SU-DHL-6 (cell line): Measurements from ENCODE around the gene SLCO3A1.

Experiments used
- H2AFZ ChIP-seq: fragments of 200-600 bp; sonication (generic); 2 replicates; pipeline ENCODE4 v1.6.1; 2014; ENCODE audit warnings: low read depth, mild to moderate bottlenecking, moderate library complexity, mixed read lengths, antibody characterized with exemption, low read length; ENCODE audit not compliant: severe bottlenecking
- H3F3A ChIP-seq: fragments of 200-600 bp; shearing (Covaris generic); 2 replicates; pipeline ENCODE4 v1.6.0; 2016; ENCODE audit warnings: antibody characterized with exemption, mild to moderate bottlenecking; ENCODE audit not compliant: insufficient read depth
- H3K27ac ChIP-seq: fragments of 200-600 bp; sonication (generic); 2 replicates; pipeline ENCODE4 v1.5.1; 2016; ENCODE audit warnings: low read depth, mild to moderate bottlenecking, low read length, moderate library complexity, mixed read lengths
- H3K27me3 ChIP-seq: fragments of 200-600 bp; sonication (generic), shearing (Covaris generic); 2 replicates; pipeline ENCODE4 v1.6.0; 2014; ENCODE audit warnings: mild to moderate bottlenecking, low read length
- H3K36me3 ChIP-seq: fragments of 200-600 bp; sonication (generic); 2 replicates; pipeline ENCODE4 v1.6.1; 2014; ENCODE audit warnings: mild to moderate bottlenecking, low read length, mixed read lengths
- H3K4me2 ChIP-seq: fragments of 300-600, 200-600 bp; shearing (Covaris generic), sonication (generic); 2 replicates; pipeline ENCODE4 v1.6.0; 2014; ENCODE audit warnings: low read length, low read depth, mild to moderate bottlenecking; ENCODE audit not compliant: poor library complexity, severe bottlenecking
- H3K4me3 ChIP-seq: fragments of 200-600 bp; sonication (generic); 2 replicates; pipeline ENCODE4 v1.5.1; 2014; ENCODE audit warnings: antibody characterized with exemption, low read length, mild to moderate bottlenecking, mixed read lengths; ENCODE audit not compliant: insufficient read depth, poor library complexity, severe bottlenecking
- H3K79me2 ChIP-seq: fragments of 200-600 bp; sonication (generic); 2 replicates; pipeline ENCODE4 v1.6.1; 2014; ENCODE audit warnings: mild to moderate bottlenecking, low read length, moderate library complexity; ENCODE audit not compliant: insufficient read depth
- H3K9ac ChIP-seq: fragments of 200-600 bp; sonication (generic); 2 replicates; pipeline ENCODE4 v1.7.0; 2014; ENCODE audit warnings: mild to moderate bottlenecking, low read length
- H3K9me2 ChIP-seq: fragments of 200-600 bp; sonication (generic); replicated peaks from 2 replicates; pipeline ENCODE4 v1.6.1; 2014; ENCODE audit warnings: low read length; ENCODE audit not compliant: insufficient read depth
- H3K9me3 ChIP-seq: fragments of 200-600 bp; sonication (generic); 2 replicates; pipeline ENCODE4 v1.6.1; 2014; ENCODE audit warnings: low read length, mixed read lengths; ENCODE audit not compliant: insufficient read depth
- H4K20me1 ChIP-seq: fragments of 200-600 bp; sonication (generic); 2 replicates; pipeline ENCODE4 v1.6.1; 2014; ENCODE audit warnings: low read depth, mild to moderate bottlenecking, antibody characterized with exemption, low read length, moderate library complexity, mixed read lengths
- EZH2phosphoT487 ChIP-seq: fragments of 200-600 bp; sonication (generic), shearing (Covaris generic); conservative IDR thresholded peaks from 2 replicates; pipeline ENCODE4 v1.6.1; 2018; ENCODE audit warnings: mild to moderate bottlenecking, antibody characterized with exemption, low read length, moderate library complexity, mixed read lengths
- TF ChIP-seq, protein P1 (sequence below): fragments of 200-600 bp; sonication (generic); IDR thresholded peaks from one replicate; pipeline ENCODE4 v1.5.1; 2017; ENCODE audit warnings: antibody characterized with exemption, mild to moderate bottlenecking, low read length, moderate library complexity; ENCODE audit not compliant: insufficient read depth, poor library complexity, severe bottlenecking

Gene SLCO3A1

DNA sequence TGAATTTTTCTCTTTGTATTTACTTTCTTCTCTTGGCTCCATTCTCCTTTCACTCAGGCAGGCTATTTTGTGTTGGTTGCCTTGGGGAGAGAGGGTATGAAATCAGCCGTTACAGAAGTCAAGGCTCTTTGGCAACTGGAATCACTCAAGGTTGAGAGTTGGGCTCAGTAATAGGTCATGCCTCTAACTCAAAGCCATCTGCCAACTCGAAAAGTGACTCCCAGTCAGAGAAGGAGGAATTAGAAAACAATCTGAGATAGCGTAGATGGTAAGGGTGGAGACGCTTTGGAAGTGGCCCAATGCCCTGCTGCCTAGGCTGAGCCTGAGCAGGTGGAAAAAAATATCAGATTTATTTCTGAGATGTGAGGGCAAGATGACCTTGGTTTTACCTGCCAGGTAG, 334.5 kb downstream of the SLCO3A1 start:
- H3F3A ChIP-seq, result no peaks in the 10 kb centered on the region
- H2AFZ ChIP-seq, result no peak overlapping the region
- no peaks in the 10 kb centered on the region for H3K27me3 ChIP-seq

DNA sequence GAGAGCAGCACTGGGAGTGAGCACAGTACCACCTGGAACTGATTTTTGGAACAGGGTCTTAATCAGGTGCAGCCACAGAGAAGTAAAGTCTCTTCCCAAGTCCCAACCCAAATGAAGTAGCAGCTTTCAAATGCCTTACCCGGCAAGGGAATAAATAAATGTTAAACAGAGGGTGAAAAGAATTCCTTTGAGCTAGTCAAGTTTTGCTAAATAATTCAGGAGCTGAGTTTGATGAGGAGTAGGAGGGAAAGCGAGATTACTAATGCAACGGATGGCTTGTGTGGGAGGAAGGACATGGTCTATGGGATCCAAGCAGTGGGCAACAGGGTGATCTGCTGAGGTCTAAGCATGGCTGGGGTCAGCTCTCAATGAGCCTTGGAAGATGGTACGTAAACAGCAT, 335.7 kb downstream of the SLCO3A1 start:
- no peak overlapping the region for H2AFZ ChIP-seq
- H3K9ac ChIP-seq, result no peak overlapping the region
- no peak overlapping the region for H3K4me3 ChIP-seq
- H3K27me3 ChIP-seq, result no peaks in the 10 kb centered on the region
- H4K20me1 ChIP-seq, result no peaks in the 10 kb centered on the region
- H3K79me2 ChIP-seq, result no peaks in the 10 kb centered on the region
- H3K4me2 ChIP-seq, result no peak overlapping the region
- H3F3A ChIP-seq, result no peaks in the 10 kb centered on the region
- no peak overlapping the region for H3K27ac ChIP-seq
- no peaks in the 10 kb centered on the region for H3K9me2 ChIP-seq
- H3K36me3 ChIP-seq, result no peaks in the 10 kb centered on the region
- no peaks in the 10 kb centered on the region for H3K9me3 ChIP-seq
- TF ChIP-seq, protein P1, sequence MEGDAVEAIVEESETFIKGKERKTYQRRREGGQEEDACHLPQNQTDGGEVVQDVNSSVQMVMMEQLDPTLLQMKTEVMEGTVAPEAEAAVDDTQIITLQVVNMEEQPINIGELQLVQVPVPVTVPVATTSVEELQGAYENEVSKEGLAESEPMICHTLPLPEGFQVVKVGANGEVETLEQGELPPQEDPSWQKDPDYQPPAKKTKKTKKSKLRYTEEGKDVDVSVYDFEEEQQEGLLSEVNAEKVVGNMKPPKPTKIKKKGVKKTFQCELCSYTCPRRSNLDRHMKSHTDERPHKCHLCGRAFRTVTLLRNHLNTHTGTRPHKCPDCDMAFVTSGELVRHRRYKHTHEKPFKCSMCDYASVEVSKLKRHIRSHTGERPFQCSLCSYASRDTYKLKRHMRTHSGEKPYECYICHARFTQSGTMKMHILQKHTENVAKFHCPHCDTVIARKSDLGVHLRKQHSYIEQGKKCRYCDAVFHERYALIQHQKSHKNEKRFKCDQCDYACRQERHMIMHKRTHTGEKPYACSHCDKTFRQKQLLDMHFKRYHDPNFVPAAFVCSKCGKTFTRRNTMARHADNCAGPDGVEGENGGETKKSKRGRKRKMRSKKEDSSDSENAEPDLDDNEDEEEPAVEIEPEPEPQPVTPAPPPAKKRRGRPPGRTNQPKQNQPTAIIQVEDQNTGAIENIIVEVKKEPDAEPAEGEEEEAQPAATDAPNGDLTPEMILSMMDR, result no peak
- no peak for TF ChIP-seq EZH2phosphoT487

More for the DNA sequence above, 334.5 kb downstream of the SLCO3A1 start:
- no peaks in the 10 kb centered on the region for H3K9me3 ChIP-seq
- H3K79me2 ChIP-seq, result no peaks in the 10 kb centered on the region
- H3K27ac ChIP-seq, result no peak overlapping the region
- no peaks in the 10 kb centered on the region for H3K9me2 ChIP-seq
- H3K9ac ChIP-seq, result no peak overlapping the region
- H3K4me3 ChIP-seq, result no peak overlapping the region
- H4K20me1 ChIP-seq, result no peaks in the 10 kb centered on the region
- no peak overlapping the region for H3K4me2 ChIP-seq
- TF ChIP-seq, protein P1, result no peak
- no peak for TF ChIP-seq EZH2phosphoT487
- no peaks in the 10 kb centered on the region for H3K36me3 ChIP-seq

DNA sequence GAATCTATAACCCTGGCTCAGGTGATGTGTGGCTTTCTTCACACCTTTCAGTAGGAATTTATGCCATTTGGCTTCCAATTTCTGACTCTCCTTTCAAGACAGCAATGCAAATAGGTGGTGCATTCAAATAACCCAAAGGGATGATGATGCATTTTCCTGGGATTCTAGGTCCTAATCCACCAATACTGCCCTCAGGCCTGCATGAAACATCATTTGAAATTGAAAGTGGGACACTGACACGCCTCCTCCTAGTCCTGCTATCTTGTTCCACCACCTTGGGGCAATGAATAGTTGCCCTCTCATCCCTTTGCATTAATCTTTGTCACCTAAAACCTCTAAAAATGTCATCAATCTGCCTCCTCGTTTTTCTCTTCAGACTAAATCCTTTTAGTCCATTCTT, 341.7 kb downstream of the SLCO3A1 start:
- Histone ChIP-seq H3K79me2 (no peaks in the 10 kb centered on the region), H3K4me3 (no peak overlapping the region), H3K27ac (no peak overlapping the region), H3K9ac (no peak overlapping the region), H3K4me2 (no peak overlapping the region), H4K20me1 (no peaks in the 10 kb centered on the region), H3K27me3 (no peaks in the 10 kb centered on the region), H3K36me3 (no peaks in the 10 kb centered on the region), H2AFZ (no peak overlapping the region), H3K9me3 (no peaks in the 10 kb centered on the region), H3F3A (no peaks in the 10 kb centered on the region), H3K9me2 (no peaks in the 10 kb centered on the region)
- TF ChIP-seq, protein P1, result no peak
- TF ChIP-seq EZH2phosphoT487, result no peak

DNA sequence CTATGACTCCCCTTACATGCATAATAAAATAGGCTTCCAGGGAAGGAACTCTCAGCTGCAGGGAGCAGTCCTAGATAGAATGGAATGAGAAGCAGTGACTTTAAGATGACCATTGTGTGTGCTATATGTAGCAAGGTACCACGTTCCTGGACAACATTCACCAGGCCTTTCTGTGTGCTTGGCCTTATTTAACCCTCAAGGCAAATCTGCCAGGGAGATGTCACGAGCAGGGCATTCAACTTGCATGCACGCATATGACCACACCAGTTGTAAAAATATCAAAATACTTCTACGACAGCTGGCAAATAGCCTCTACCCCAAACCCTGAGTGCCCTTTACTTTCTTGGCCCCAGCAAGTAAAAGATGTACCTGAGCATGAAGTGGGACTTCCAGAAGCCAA, 342.8 kb downstream of the SLCO3A1 start:
- H3K27me3 ChIP-seq, result no peaks in the 10 kb centered on the region
- no peaks in the 10 kb centered on the region for H3K9me3 ChIP-seq
- TF ChIP-seq, protein P1, result no peak
- TF ChIP-seq EZH2phosphoT487, result no peak
- H3K9me2 ChIP-seq, result no peaks in the 10 kb centered on the region
- no peaks in the 10 kb centered on the region for H3K79me2 ChIP-seq
- no peak overlapping the region for H2AFZ ChIP-seq
- H3K4me2 ChIP-seq, result no peak overlapping the region
- H3F3A ChIP-seq, result no peaks in the 10 kb centered on the region
- H3K4me3 ChIP-seq, result no peak overlapping the region
- H3K27ac ChIP-seq, result no peak overlapping the region
- no peaks in the 10 kb centered on the region for H3K36me3 ChIP-seq
- H4K20me1 ChIP-seq, result no peaks in the 10 kb centered on the region
- no peak overlapping the region for H3K9ac ChIP-seq
